Subcutaneous abdominal adipose tissue (tissue), 5 donors: ENCODE data around the gene C1orf21.

Experiments
- H3K27ac ChIP-seq: one replicate; pipeline ENCODE4 v1.7.0; 2013; ENCODE audit warnings: low read depth, mild to moderate bottlenecking, inconsistent platforms, low read length, moderate library complexity
- H3K27me3 ChIP-seq, 5 donors: one replicate each; pipeline ENCODE4 v1.7.0; 2013; ENCODE audit warnings: low read length in 5 of 5, inconsistent platforms in 1 of 5; ENCODE audit not compliant: control insufficient read depth in 5 of 5, insufficient read depth in 4 of 5
- H3K36me3 ChIP-seq, 5 donors: one replicate each; pipeline ENCODE4 v1.7.0; 2013; ENCODE audit warnings: low read length in 5 of 5; ENCODE audit not compliant: control insufficient read depth in 5 of 5, insufficient read depth in 5 of 5
- H3K4me1 ChIP-seq, 5 donors: one replicate each; pipeline ENCODE4 v1.7.0; 2013; ENCODE audit warnings: low read length in 5 of 5, mild to moderate bottlenecking in 3 of 5, moderate library complexity in 1 of 5; ENCODE audit not compliant: control insufficient read depth in 5 of 5, insufficient read depth in 5 of 5
- H3K4me3 ChIP-seq, 5 donors: one replicate each; pipeline ENCODE4 v1.7.0; 2013; ENCODE audit warnings: low read length in 5 of 5, low read depth in 1 of 5
- H3K9ac ChIP-seq, 5 donors: one replicate each; pipeline ENCODE4 v1.7.0; 2013; ENCODE audit warnings: low read length in 5 of 5, mild to moderate bottlenecking in 4 of 5, moderate library complexity in 3 of 5
- H3K9me3 ChIP-seq, 5 donors: one replicate each; pipeline ENCODE4 v1.7.0; 2013; ENCODE audit warnings: low read length in 5 of 5; ENCODE audit not compliant: control insufficient read depth in 5 of 5
- donor health status: healthy.
- donor health status: healthy.
- donor health status: healthy.
- donor health status: healthy.
- donor health status: healthy.

C1orf21 gene

GRCh38 chr1:184677344-184677743 lies 290.5 kb downstream of the C1orf21 start:
- Histone ChIP-seq H3K9ac (no peak overlapping the region), H3K4me1 (no peaks in the 10 kb centered on the region), H3K9me3 (peaks cover 0 to 9% (median 3%) of the 10 kb centered on the region in 5 donors), H3K27ac (no peak overlapping the region), H3K4me3 (no peak overlapping the region), H3K36me3 (no peaks in the 10 kb centered on the region), H3K27me3 (peaks cover 0 to 3% (median 0%) of the 10 kb centered on the region in 5 donors)
